ENCODE data around the gene FAM229A. TPM values are rescaled to one million over a fixed set of nuclear protein-coding genes. Genes with fewer than 3 reads are reported as not detected.

The FAM229A gene
- total RNA-seq, 2 experiments from 2014 or later, result 2.8 to 3.6 TPM

GRCh38 chr1:32345289-32345827 is 16.9 kb downstream of the FAM229A start:
- Mint-ChIP-seq H3K4me3 (no peak overlapping the region), H3K9me3 (peaks cover 2% of the 10 kb centered on the region), H3K36me3 (peaks cover 2% of the 10 kb centered on the region), H3K27ac (no peak overlapping the region), H3K27me3 (no peaks in the 10 kb centered on the region), H3K4me1 (peaks cover 31% of the 10 kb centered on the region)
- no peak for DNase-seq

GRCh38 chr1:32342704-32343103 is 19.6 kb downstream of the FAM229A start:
- Mint-ChIP-seq H3K4me3 (no peak overlapping the region), H3K27me3 (no peaks in the 10 kb centered on the region), H3K4me1 (peaks cover 28% of the 10 kb centered on the region), H3K36me3 (no peaks in the 10 kb centered on the region), H3K9me3 (no peaks in the 10 kb centered on the region), H3K27ac (no peak overlapping the region)
- DNase-seq, result no peak

GRCh38 chr1:32341971-32342370 is 20.3 kb downstream of the FAM229A start:
- Mint-ChIP-seq H3K9me3 (no peaks in the 10 kb centered on the region), H3K36me3 (no peaks in the 10 kb centered on the region), H3K27me3 (no peaks in the 10 kb centered on the region), H3K4me3 (no peak overlapping the region), H3K4me1 (peaks cover 36% of the 10 kb centered on the region), H3K27ac (no peak overlapping the region)
- DNase-seq, result no peak

GRCh38 chr1:32341186-32341757 is 21.0 kb downstream of the FAM229A start:
- no peak for DNase-seq
- Mint-ChIP-seq H3K4me1 (peaks cover 34% of the 10 kb centered on the region), H3K9me3 (no peaks in the 10 kb centered on the region), H3K4me3 (no peak overlapping the region), H3K27me3 (no peaks in the 10 kb centered on the region), H3K27ac (no peak overlapping the region), H3K36me3 (no peaks in the 10 kb centered on the region)

- Mint-ChIP-seq H3K36me3 (peaks cover 4% of the 10 kb centered on the region), H3K27ac (peak overlapping the region; percentile 30), H3K4me3 (no peak overlapping the region), H3K4me1 (peaks cover 27% of the 10 kb centered on the region), H3K9me3 (no peaks in the 10 kb centered on the region), H3K27me3 (no peaks in the 10 kb centered on the region)
- DNase-seq, result peak; percentile 33
Observed at GRCh38 chr1:32339363-32339978, 22.8 kb downstream of the FAM229A start.

- H3K27ac Mint-ChIP-seq, result no peak overlapping the region
- no peaks in the 10 kb centered on the region for H3K27me3 Mint-ChIP-seq
- H3K4me3 Mint-ChIP-seq, result no peak overlapping the region
- H3K9me3 Mint-ChIP-seq, result no peaks in the 10 kb centered on the region
- no peak for DNase-seq
- H3K36me3 Mint-ChIP-seq, result peaks cover 7% of the 10 kb centered on the region
- H3K4me1 Mint-ChIP-seq, result peaks cover 34% of the 10 kb centered on the region
Observed at GRCh38 chr1:32338637-32339145, 23.6 kb downstream of the FAM229A start.

- DNase-seq, result peak; percentile 31
- peaks cover 10% of the 10 kb centered on the region for H3K36me3 Mint-ChIP-seq
- no peaks in the 10 kb centered on the region for H3K27me3 Mint-ChIP-seq
Observed at GRCh38 chr1:32337855-32338636, 24.2 kb downstream of the FAM229A start.

GRCh38 chr1:32336963-32337675 is 25.2 kb downstream of the FAM229A start:
- H3K36me3 Mint-ChIP-seq, result peaks cover 10% of the 10 kb centered on the region
- peak; percentile 76 for DNase-seq
- peak overlapping the region; percentile 13 for H3K4me3 Mint-ChIP-seq
- H3K9me3 Mint-ChIP-seq, result no peaks in the 10 kb centered on the region
- no peak overlapping the region for H3K27ac Mint-ChIP-seq
- no peaks in the 10 kb centered on the region for H3K27me3 Mint-ChIP-seq
- peaks cover 34% of the 10 kb centered on the region for H3K4me1 Mint-ChIP-seq

More at GRCh38 chr1:32337855-32338636, 24.2 kb downstream of the FAM229A start:
- no peak overlapping the region for H3K4me3 Mint-ChIP-seq
- peaks cover 38% of the 10 kb centered on the region for H3K4me1 Mint-ChIP-seq
- peak overlapping the region; percentile 31 for H3K27ac Mint-ChIP-seq
- no peaks in the 10 kb centered on the region for H3K9me3 Mint-ChIP-seq

GRCh38 chr1:32336591-32336932 is 25.7 kb downstream of the FAM229A start:
- peak overlapping the region; percentile 4 for H3K4me3 Mint-ChIP-seq
- H3K9me3 Mint-ChIP-seq, result no peaks in the 10 kb centered on the region
- no peak overlapping the region for H3K27ac Mint-ChIP-seq
- peaks cover 10% of the 10 kb centered on the region for H3K36me3 Mint-ChIP-seq
- DNase-seq, result no peak
- peaks cover 34% of the 10 kb centered on the region for H3K4me1 Mint-ChIP-seq
- no peaks in the 10 kb centered on the region for H3K27me3 Mint-ChIP-seq

GRCh38 chr1:32335790-32336590 is 26.3 kb downstream of the FAM229A start, which contains the start of gene MARCKSL1:
TSS of gene MARCKSL1 (minus strand) at chr1:32336233. CDS start at chr1:32336033, 200 bp downstream.
- Mint-ChIP-seq H3K27me3 (no peaks in the 10 kb centered on the region), H3K9me3 (no peaks in the 10 kb centered on the region), H3K36me3 (peaks cover 10% of the 10 kb centered on the region), H3K4me3 (peak within 1 kb of the TSS; percentile 86), H3K4me1 (peaks cover 34% of the 10 kb centered on the region), H3K27ac (peak within 1 kb of the TSS; percentile 13)
- DNase-seq, result peak; percentile 86

GRCh38 chr1:32335535-32335789 is 26.8 kb downstream of the FAM229A start:
- H3K27ac Mint-ChIP-seq, result no peak overlapping the region
- H3K4me3 Mint-ChIP-seq, result peak overlapping the region; percentile 86
- H3K9me3 Mint-ChIP-seq, result no peaks in the 10 kb centered on the region
- no peak for DNase-seq
- H3K4me1 Mint-ChIP-seq, result peaks cover 34% of the 10 kb centered on the region
- no peaks in the 10 kb centered on the region for H3K27me3 Mint-ChIP-seq
- peaks cover 12% of the 10 kb centered on the region for H3K36me3 Mint-ChIP-seq

GRCh38 chr1:32334864-32335534 is 27.3 kb downstream of the FAM229A start:
- peak; percentile 66 for DNase-seq
- peaks cover 34% of the 10 kb centered on the region for H3K4me1 Mint-ChIP-seq
- no peaks in the 10 kb centered on the region for H3K9me3 Mint-ChIP-seq
- H3K36me3 Mint-ChIP-seq, result peaks cover 12% of the 10 kb centered on the region
- no peaks in the 10 kb centered on the region for H3K27me3 Mint-ChIP-seq
- peak overlapping the region; percentile 13 for H3K27ac Mint-ChIP-seq
- H3K4me3 Mint-ChIP-seq, result peak overlapping the region; percentile 86

GRCh38 chr1:32334274-32334861 is 27.9 kb downstream of the FAM229A start:
- Mint-ChIP-seq H3K4me3 (peak overlapping the region; percentile 86), H3K27ac (peak overlapping the region; percentile 11), H3K36me3 (peaks cover 15% of the 10 kb centered on the region), H3K27me3 (no peaks in the 10 kb centered on the region), H3K4me1 (peaks cover 29% of the 10 kb centered on the region), H3K9me3 (no peaks in the 10 kb centered on the region)
- DNase-seq, result no peak
